NCI-H446 (cell line): ENCODE results near the gene LRP1-AS.

Experiments
- DNase-seq, 2 experiments: peaks; one replicate each; lab custom pipeline; 2025; lab: John Stamatoyannopoulos, UW

Gene LRP1-AS

DNA sequence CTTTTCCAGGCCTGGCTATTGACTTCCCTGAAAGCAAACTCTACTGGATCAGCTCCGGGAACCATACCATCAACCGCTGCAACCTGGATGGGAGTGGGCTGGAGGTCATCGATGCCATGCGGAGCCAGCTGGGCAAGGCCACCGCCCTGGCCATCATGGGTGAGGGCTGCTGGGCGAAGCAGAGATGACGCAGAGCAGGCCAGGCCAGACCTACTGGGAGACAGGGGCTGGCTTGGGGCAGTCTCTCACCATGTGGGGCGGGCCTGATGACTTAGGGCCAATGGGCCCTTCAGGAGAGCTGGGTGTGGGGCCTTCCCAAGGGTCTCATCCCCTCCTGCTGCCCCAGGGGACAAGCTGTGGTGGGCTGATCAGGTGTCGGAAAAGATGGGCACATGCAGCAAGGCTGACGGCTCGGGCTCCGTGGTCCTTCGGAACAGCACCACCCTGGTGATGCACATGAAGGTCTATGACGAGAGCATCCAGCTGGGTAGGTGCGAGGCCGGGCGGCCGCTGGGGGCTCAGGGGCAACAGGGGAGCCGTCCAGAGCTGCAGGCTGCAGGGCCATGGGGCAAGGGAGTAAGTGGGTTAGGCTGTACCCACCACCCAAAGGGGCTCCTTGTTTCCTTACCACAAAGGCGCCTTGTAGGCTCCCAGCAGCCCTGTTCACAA, 33.0 kb upstream of the LRP1-AS start:
- no peak for DNase-seq

DNA sequence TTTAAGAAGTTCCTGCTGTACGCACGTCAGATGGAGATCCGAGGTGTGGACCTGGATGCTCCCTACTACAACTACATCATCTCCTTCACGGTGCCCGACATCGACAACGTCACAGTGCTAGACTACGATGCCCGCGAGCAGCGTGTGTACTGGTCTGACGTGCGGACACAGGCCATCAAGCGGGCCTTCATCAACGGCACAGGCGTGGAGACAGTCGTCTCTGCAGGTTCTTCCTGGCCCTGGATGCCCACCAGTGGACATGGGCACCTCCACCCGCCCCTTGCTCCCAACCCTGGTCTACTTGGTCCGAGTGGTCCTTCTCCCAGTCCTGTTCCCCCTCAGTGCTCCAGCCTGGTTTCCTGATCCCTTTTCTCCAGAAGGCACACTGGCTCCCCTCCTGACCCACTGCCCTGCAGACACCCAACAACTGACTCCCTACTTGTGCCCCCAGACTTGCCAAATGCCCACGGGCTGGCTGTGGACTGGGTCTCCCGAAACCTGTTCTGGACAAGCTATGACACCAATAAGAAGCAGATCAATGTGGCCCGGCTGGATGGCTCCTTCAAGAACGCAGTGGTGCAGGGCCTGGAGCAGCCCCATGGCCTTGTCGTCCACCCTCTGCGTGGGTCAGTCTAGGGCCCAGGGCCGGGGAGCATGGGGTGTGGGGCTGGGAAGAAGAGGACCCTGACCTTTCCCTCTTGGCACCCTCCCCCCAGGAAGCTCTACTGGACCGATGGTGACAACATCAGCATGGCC, 32.1 kb upstream of the LRP1-AS start:
- DNase-seq, result no peak

DNA sequence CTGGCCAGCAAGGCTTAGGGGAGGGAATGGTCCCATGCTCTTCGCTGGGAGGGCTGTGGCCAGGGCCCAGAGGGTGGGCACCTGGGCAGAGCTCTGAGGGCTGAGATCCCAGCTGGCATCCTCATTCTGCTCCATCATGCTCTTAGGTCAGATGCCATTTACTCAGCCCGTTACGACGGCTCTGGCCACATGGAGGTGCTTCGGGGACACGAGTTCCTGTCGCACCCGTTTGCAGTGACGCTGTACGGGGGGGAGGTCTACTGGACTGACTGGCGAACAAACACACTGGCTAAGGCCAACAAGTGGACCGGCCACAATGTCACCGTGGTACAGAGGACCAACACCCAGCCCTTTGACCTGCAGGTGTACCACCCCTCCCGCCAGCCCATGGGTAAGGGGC, 30.8 kb upstream of the LRP1-AS start:
- no peak for DNase-seq

DNA sequence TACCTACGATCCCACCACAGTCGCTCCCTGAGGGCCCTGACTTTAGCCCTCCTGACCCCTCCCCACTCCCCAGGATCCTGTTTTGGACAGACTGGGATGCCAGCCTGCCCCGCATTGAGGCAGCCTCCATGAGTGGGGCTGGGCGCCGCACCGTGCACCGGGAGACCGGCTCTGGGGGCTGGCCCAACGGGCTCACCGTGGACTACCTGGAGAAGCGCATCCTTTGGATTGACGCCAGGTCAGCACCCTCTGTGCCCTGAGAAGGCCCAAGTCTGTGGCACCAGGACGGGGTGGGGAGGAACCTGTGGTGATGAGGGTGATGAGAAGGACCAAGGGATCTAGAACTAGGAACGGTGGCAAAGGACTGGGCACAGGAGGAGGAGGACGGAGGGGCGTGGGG, 29.9 kb upstream of the LRP1-AS start:
- DNase-seq, result no peak

DNA sequence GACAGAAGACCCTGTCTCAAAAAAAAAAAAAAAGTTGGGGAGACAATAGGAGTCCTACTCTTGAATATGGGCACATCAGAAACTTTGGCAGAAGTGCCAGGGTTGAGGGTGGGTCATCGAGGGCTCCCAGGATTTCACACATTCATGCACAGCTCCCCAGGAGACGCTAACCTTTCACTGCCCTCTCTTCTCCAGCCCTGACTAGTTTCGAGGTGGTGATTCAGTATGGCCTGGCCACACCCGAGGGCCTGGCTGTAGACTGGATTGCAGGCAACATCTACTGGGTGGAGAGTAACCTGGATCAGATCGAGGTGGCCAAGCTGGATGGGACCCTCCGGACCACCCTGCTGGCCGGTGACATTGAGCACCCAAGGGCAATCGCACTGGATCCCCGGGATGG, 29.4 kb upstream of the LRP1-AS start:
- DNase-seq, result no peak

DNA sequence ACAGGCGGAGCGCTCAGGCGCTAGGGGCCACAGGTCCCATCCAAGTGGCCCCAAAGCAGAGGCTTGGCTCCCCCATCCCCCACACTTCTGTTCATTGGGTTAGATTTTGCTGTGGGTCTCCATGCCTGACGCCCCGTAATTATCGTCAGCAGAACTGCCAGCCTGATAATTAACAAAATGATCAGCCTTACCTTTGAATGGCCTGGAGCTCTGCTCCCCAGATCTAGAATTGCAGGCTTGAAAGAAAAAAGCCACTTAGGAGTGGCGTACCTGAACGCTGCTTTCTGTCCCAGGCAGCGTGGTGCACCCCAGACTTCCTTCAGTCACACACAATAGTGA, 28.7 kb upstream of the LRP1-AS start:
- DNase-seq, result no peak

DNA sequence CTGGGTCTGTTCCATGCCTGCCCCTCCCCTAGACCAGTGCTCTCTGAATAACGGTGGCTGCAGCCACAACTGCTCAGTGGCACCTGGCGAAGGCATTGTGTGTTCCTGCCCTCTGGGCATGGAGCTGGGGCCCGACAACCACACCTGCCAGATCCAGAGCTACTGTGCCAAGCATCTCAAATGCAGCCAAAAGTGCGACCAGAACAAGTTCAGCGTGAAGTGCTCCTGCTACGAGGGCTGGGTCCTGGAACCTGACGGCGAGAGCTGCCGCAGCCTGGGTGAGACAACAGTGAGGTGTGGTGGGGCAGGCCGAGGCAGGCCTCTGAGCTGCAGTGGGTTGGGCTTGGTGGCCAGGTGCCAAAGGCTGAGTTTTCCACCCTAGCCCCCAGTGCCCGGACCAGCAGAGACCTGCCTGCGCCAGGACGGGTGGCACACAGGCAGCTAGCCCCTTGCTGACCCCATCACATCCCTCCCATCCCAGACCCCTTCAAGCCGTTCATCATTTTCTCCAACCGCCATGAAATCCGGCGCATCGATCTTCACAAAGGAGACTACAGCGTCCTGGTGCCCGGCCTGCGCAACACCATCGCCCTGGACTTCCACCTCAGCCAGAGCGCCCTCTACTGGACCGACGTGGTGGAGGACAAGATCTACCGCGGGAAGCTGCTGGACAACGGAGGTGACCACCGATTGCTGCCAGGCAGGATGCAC, 28.2 kb upstream of the LRP1-AS start:
- no peak for DNase-seq

DNA sequence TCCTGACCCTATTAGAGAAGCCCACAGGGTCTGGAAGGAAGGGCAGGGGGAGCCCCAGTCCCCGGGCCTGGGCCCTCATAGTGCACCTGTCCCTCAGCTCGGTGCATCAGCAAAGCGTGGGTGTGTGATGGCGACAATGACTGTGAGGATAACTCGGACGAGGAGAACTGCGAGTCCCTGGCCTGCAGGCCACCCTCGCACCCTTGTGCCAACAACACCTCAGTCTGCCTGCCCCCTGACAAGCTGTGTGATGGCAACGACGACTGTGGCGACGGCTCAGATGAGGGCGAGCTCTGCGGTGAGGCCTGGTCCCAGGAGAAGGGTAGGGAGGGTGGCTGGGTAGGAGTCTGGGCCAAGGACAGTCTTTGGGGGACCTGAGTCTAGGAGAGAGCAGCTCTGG, 26.3 kb upstream of the LRP1-AS start:
- no peak for DNase-seq

DNA sequence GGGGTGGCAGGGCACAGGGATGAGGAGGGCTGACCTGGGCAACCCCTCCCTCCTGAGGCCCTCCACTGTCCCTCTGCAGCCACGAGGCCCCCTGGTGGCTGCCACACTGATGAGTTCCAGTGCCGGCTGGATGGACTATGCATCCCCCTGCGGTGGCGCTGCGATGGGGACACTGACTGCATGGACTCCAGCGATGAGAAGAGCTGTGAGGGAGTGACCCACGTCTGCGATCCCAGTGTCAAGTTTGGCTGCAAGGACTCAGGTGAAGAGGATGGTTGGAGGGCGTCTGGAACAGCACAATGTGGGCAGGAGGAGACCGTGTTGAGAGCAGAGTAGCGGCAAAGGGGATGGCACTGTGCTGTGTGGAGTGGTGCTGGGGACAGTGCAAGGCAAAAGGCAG, 25.7 kb upstream of the LRP1-AS start:
- DNase-seq, result no peak

DNA sequence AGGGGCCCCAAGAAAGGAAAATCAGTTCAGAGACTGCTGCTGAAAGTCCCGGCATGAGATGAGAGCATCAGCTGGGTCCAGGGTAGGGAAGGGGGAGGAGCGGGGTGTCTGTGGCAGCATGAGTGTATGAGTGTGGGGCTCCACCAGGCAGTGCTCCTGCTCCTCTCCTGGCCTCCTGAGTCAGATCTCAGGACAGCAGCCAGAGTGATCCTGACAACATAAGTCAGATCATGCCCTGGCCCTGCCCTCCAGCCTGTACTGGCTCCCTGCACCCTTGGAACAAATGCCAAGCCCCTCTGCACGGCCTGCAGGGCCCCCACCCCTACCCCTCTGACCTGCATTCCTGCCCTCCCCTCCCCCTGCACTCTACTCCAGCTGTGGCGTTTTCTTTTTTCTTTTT, 24.2 kb upstream of the LRP1-AS start:
- DNase-seq, result no peak

DNA sequence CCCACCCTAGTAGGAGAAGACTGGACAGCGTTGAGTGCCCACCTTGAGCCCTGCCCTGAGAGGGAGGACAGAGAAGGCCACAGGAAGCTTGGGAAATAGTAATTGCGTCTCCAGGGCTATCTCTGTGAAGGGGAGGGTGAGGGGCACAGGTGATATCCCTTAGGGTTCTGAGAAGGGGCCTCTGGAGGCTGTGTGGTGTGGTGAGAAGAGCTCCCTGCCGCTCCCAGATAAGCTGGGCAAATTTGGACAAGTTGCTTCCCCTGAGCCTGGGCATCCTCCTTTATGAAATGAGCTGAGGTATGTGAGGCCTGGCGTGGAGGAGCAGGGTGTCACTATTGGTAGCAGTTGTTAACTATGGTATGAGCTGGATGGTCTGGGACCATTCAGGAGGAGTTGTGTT, 23.5 kb upstream of the LRP1-AS start:
- no peak for DNase-seq

DNA sequence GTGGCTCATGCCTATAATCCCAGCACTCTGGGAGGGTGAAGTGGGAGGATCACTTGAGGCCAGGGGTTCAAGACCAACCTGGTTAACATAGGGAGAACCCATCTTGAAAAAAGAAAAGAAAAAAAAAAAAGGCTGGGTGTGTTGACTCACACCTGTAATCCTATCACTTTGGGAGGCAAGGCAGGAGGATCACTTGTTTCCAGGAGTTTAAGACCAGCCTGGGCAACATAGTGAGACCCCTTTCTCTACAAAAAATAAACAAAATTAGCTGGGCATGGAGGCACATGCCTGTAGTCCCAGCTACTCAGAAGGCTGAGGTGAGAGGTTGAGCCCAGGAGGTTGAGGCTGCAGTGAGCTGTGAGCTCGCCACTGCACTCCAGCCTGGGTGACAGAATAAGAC, 23.0 kb upstream of the LRP1-AS start:
- DNase-seq, result no peak

DNA sequence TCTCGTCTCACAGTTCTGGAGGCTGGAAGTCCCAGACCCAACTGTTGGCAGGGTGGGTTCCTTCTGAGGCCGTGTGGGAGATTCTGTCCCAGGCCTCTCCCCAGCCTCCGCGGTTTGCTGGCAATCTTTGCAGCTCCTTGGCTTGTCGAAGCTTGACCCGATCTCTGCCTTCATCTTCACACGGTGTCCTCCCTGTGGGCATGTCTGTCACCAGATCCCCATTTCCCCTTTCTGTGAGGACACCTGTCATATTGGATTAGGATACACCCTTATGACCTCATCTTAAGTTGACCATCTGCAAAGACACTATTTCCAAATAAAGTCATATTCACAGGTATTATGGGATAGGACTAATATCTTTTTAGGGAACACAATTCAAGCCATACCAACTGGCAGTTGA, 22.6 kb upstream of the LRP1-AS start:
- no peak for DNase-seq

DNA sequence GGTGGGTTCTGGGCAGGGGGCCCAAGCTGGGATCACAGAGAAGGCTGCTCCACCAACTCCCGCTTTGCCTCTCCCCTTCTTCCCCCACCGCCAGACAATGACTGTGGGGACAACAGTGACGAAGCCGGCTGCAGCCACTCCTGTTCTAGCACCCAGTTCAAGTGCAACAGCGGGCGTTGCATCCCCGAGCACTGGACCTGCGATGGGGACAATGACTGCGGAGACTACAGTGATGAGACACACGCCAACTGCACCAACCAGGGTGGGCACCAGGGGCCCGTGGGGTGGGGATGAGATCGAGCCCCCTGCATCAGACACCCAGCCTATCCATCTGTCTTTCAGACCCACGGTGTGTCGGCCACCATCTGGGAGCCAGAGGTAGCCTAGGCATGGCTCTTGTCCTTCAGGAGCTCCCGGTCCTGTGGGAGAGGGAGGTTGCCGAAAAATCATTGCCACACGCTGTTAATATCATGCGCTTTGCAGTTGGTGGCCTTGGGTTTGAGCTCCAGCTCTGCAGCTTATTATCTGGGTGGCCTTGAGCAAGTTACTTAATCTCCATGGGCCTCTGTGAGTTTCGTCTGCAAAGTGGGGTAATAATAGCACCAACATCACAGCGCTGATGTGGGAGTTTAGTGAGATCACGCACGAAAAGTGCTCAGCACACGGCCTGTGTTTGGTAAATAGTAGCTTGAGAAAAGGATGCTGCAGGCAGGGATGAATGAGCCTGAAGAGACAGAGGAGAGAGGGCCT, 21.8 kb upstream of the LRP1-AS start:
- DNase-seq, result no peak

DNA sequence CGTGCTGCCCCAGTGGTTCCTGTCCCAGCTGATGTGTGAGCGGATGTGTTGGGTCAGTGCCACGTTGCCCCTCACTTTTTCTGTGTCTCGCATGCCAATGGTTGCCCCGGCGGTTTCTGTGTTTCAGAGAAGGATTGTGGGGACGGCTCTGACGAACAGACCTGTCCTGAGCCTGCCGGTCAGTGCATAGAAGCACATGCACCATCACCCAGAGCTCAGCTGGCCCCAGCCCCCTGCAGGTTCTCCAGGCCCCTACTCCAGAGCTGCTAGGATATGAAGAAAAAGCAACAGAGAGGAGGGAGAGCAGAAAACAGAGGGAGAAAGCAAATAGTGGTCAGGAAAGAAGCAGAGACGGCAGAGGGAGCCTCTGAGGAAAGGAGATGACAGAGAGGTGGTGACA, 20.6 kb upstream of the LRP1-AS start:
- no peak for DNase-seq

DNA sequence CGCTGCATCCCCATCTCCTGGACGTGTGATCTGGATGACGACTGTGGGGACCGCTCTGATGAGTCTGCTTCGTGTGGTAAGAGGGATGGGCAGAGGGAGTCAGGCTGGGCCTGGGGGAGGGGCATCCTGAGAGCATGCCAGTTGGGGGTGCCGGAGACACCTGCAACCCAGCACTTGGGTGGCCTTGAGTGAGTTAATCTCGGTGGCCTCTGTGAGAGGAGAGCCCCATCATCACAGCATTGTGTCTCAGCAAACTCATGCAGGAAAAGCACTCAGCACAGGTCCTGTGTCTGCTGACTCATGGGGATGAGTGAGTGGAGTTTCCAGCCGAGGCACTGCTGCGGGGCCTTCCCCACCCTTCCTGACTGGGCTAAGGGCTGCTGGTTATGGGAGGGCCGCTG, 19.6 kb upstream of the LRP1-AS start:
- DNase-seq, result no peak

DNA sequence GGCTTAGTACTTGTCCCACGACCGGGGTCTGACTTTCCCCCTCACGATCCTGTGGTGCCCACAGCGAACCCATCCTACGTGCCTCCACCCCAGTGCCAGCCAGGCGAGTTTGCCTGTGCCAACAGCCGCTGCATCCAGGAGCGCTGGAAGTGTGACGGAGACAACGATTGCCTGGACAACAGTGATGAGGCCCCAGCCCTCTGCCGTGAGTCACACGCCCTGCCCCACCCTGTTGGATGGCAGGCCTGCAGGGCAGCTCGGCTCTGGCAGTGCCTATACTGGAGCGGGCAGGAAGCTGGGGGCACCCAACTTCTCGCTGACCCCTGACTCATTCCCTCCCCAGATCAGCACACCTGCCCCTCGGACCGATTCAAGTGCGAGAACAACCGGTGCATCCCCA, 18.3 kb upstream of the LRP1-AS start:
- no peak for DNase-seq

DNA sequence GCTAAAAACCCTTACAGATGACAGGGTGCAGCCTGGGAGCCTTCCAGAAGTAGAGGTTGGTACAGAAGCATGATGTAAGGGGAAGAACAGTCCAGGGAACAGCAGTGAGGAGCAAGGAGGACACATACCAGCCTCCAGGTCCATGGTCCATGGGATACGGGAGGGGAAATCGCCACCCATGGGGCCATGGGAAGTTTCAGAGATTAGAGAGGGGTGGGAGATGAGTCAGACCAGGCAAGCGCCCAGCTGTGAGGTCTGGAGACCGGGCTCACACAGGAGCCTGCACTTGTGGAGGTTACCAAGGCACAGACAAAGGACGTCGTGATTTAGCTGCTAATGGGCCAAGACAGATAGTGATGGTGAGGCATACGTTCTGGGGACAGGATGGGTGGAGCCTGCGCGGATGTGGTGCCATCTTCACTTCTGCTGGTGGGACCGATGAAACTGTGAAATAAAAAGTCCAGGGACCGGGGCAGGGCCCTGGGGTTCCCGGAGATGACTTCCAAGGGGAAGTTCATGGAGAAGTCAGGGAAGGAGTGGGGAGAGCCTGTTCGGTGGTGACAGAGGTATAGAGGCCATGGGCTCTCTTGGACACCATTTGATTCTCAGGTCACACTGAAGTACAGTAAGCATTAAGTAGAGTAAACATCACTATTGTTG, 17.7 kb upstream of the LRP1-AS start:
- no peak for DNase-seq

DNA sequence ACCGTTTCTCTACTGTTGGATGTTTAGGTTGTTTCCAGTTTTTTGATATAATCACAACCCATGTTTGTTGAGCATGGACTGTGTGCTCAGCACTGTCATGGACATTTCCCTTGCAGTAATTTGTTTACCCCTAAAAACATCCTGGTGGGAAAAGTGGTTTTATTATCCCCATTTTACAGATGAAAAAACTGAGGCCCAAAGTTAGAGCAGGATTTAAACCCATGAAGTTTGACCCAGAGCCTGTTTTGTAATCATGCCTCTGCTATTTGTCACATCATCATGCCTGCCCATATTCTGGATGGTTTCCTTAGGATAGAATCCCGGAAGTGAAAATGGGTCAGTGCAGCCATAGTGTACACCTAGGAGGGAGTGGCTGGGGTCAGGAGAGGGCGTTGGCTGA, 17.0 kb upstream of the LRP1-AS start:
- no peak for DNase-seq

DNA sequence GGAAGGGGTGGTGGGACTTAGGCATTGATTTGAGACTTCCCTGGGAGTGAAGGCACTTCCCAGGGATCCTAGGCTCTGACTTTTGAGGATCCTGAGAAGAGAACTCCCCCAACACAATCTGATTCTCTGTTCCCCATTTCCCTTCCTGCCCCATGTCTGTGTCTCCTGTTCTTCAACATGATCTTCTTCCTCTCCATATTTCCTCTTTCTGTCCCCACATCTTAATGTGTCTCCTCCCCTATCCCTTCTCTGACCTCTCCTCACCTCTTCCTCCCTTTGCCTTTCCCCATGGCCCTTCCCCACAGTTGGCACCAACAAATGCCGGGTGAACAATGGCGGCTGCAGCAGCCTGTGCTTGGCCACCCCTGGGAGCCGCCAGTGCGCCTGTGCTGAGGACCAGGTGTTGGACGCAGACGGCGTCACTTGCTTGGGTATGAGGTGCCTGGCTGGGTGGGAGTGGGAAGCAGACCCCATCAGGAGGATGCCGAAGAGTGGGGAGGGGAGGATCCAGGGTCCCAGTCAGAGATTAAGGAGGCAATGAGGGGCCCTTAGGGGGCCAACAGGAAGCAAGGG, 15.2 kb upstream of the LRP1-AS start:
- DNase-seq, result no peak

DNA sequence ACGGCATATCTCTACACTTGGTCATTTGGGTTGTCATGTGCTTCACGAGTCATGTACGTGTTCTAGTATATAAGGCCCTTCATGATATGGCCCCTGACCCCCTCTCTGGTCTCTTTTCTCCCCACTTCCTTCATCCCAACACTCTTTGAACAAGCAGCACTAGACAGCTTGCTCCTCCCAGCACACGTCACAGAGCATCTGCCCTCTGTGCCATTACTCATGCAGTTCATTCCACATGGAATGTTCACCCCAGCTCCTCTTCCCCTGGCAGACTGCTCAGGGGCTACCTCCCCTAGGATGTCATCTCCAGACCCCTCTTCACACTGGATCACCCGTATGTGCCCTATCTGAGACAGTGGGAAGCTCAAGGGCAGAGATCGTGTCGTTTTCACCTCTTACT, 14.1 kb upstream of the LRP1-AS start:
- no peak for DNase-seq

DNA sequence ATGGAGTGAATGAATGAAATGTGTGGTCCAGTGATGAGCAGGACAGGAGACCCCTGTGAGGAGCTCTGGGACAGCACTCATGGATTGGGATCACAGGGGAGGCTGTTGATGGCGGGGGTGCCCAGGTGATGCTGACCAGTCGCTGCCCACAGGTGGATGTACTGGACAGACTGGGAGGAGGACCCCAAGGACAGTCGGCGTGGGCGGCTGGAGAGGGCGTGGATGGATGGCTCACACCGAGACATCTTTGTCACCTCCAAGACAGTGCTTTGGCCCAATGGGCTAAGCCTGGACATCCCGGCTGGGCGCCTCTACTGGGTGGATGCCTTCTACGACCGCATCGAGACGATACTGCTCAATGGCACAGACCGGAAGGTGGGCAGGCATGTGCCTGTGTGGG, 13.3 kb upstream of the LRP1-AS start:
- DNase-seq, result no peak
